GM23338 (cell line): Measurements from ENCODE around the gene C11orf98.

Source experiments
- CREB1 ChIP-seq: fragments of 250-450 bp; sonication (Bioruptor Pico); IDR thresholded peaks from 2 replicates; pipeline ENCODE4 v1.5.0; 2020; ENCODE audit warnings: low read depth, mild to moderate bottlenecking, moderate library complexity
- CTCF ChIP-seq, 2 experiments: fragments of 200-600 bp in 1 of 2; sonication (generic) in 1 of 2; conservative IDR thresholded peaks; 2 replicates each; pipeline versions ENCODE4 v1.5.1 to v1.6.1; 2016 to 2017; ENCODE audit warnings: antibody characterized with exemption in 2 of 2, low read depth in 2 of 2, mild to moderate bottlenecking in 2 of 2, moderate library complexity in 1 of 2
- ETS1 ChIP-seq: IDR thresholded peaks from 2 replicates; pipeline ENCODE4 v1.6.1; 2016; ENCODE audit warnings: antibody characterized with exemption
- EZH2 ChIP-seq: fragments of 200-600 bp; sonication (generic); IDR thresholded peaks from one replicate; pipeline ENCODE4 v1.8.0; 2017; ENCODE audit warnings: antibody characterized with exemption, mild to moderate bottlenecking, low read depth; ENCODE audit not compliant: unreplicated experiment
- EZH2phosphoT487 ChIP-seq: fragments of 200-600 bp; sonication (generic); IDR thresholded peaks from one replicate; pipeline ENCODE4 v1.8.1; 2018; ENCODE audit warnings: antibody characterized with exemption; ENCODE audit not compliant: unreplicated experiment
- JUNB ChIP-seq: IDR thresholded peaks from one replicate; pipeline ENCODE4 v1.6.1; 2016; ENCODE audit warnings: antibody characterized with exemption; ENCODE audit not compliant: unreplicated experiment
- POLR2AphosphoS5 ChIP-seq: IDR thresholded peaks from 2 replicates; pipeline ENCODE4 v1.6.1; 2016; ENCODE audit warnings: antibody characterized with exemption, low read depth
- REST ChIP-seq: IDR thresholded peaks from one replicate; pipeline ENCODE4 v1.6.1; 2018; ENCODE audit warnings: antibody characterized with exemption; ENCODE audit not compliant: unreplicated experiment
- STAT1 ChIP-seq: IDR thresholded peaks from one replicate; pipeline ENCODE4 v1.6.1; 2016; ENCODE audit warnings: antibody characterized with exemption; ENCODE audit not compliant: unreplicated experiment
- ZNF114 ChIP-seq: fragments of 250-450 bp; sonication (Bioruptor Pico); IDR thresholded peaks from 2 replicates; pipeline ENCODE4 v1.5.0; 2020; ENCODE audit warnings: mild to moderate bottlenecking, moderate library complexity
- ZNF462 ChIP-seq: fragments of 250-450 bp; sonication (Bioruptor Pico); IDR thresholded peaks from 2 replicates; pipeline ENCODE4 v1.5.0; 2020; ENCODE audit warnings: mild to moderate bottlenecking, moderate library complexity

- TF ChIP-seq CTCF (conservative IDR thresholded peaks at IDR 0.05; ENCODE audit: low read depth in 2 of 2) (no peak), REST (no peak), CREB1 (no peak), EZH2 (no peak), POLR2AphosphoS5 (no peak), ZNF114 (CRISPR knock-in tag) (no peak), ZNF462 (CRISPR knock-in tag) (no peak), EZH2phosphoT487 (no peak), JUNB (no peak), STAT1 (no peak), ETS1 (no peak)
Measured at GRCh38 chr11:62621027-62621566, 43.9 kb downstream of the C11orf98 start.
